Breast epithelium (tissue), 3 donors: ENCODE measurements around the gene TMIE.

Source experiments
- POLR2A ChIP-seq: fragments of 450-650 bp; IDR thresholded peaks from one replicate; pipeline ENCODE4 v1.6.1; 2016; ENCODE audit warnings: antibody characterized with exemption, mild to moderate bottlenecking, moderate library complexity
- POLR2AphosphoS5 ChIP-seq, 3 donors: sonication (generic); formaldehyde crosslinking; IDR thresholded peaks; one replicate each; pipeline ENCODE4 v1.6.1; 2017; ENCODE audit warnings: antibody characterized with exemption in 3 of 3
- TF ChIP-seq, protein P1 (sequence below), 3 donors: fragments of 450-650 bp; IDR thresholded peaks; one replicate each; pipeline ENCODE4 v1.5.1; 2016 to 2017; ENCODE audit warnings: antibody characterized with exemption in 3 of 3, mild to moderate bottlenecking in 3 of 3, moderate library complexity in 3 of 3

DNA sequence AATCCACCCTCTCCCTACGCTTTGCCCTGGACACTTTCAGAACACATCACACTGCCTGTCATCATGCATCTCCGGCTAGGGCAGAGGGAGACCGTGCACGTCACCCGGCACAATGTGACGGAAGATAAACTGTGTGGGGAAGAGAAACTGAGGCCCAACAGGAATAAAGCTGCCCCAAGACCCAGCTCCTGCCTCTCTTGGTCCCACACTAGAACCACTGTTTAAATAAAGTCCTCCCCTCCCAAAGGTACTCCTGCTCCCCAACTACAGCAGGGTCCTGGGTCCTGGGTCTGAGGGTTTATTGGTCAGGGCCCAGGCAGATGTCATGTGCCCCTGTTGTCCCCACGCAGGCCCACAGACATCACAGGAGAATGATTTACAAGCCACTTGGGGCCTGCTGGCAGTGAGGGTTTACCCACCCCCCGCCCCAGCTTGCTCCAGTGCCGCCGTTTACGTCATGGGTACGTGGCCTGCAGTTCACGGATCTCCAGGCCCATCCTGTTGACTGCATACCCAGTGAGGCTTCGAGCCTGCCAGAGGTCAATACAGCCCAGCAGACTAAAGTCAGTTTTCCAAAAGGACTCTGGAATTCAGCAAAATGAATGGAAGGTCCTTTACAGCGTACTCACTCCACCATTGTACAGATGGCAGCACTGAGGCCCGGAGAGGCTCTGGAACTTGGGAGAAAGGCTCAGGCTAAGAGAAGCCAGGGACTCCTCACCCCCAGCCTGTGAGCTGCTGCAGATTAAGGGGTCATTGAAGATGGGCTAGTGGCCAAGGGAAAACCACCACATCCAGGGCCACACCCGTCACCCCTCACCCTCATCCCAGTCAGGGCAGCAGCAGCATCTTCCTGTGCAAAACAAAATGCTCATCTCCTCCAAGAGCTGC, 30.9 kb upstream of the TMIE start:
- TF ChIP-seq POLR2A (no peak), POLR2AphosphoS5 (IDR thresholded peaks at IDR 0.05) (no peak)
- TF ChIP-seq, protein P1, sequence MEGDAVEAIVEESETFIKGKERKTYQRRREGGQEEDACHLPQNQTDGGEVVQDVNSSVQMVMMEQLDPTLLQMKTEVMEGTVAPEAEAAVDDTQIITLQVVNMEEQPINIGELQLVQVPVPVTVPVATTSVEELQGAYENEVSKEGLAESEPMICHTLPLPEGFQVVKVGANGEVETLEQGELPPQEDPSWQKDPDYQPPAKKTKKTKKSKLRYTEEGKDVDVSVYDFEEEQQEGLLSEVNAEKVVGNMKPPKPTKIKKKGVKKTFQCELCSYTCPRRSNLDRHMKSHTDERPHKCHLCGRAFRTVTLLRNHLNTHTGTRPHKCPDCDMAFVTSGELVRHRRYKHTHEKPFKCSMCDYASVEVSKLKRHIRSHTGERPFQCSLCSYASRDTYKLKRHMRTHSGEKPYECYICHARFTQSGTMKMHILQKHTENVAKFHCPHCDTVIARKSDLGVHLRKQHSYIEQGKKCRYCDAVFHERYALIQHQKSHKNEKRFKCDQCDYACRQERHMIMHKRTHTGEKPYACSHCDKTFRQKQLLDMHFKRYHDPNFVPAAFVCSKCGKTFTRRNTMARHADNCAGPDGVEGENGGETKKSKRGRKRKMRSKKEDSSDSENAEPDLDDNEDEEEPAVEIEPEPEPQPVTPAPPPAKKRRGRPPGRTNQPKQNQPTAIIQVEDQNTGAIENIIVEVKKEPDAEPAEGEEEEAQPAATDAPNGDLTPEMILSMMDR (IDR thresholded peaks at IDR 0.05): no peak
